Measurements from ENCODE around the gene EGLN3.
"Not testable (repeated sequence)": the region's sequence is repeated elsewhere in the genome, so short reads cannot be mapped to it uniquely, and the experiment has no call there.

Gene EGLN3

DNA sequence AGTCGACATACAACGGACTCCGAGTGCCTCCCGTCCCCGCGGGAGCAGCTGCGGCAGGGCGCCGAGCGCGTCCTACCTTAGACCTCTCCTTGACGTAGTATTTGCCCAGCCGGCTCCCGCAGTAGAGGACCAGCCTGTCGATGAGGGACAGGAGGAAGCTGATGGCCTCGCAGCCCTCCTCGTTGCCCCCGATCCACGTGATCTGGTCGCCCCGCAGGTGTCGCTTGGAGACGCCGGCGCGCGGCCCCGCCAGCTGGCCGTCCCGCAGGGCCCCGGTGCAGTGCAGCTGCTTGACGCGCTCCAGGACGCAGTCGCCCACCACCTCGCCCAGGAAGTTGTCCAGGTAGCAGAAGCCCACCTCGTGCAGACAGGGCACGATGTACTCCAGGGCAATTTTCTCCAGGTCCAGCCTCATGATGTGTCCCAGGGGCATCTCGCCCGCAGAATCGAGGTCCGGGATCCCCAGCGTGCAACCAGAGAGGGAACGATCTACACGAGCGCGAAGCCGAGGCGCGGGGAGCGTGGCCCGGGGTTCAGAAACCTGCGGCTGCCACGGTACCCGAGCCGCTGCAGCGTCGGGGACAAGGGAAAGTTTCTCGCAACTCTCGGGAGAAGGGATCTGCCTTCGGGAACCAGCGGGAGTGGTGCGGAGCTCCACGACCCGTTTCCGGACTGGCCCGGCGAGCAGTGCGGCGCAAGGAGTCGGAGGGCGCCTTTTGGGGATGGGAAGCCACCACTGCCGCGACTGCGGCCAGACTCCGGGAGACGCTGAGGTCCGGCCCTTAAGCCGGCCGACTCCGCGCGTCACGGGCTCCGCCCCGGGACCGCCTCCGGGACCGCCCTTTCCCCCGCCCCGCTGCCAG, at the start of gene EGLN3:
Gene EGLN3 (minus strand): TSS at position 755 of the 863 bp plus-strand sequence. CDS start 322 bp downstream, at position 433.
- peak; percentile 35 to 72 for DNase-seq

DNA sequence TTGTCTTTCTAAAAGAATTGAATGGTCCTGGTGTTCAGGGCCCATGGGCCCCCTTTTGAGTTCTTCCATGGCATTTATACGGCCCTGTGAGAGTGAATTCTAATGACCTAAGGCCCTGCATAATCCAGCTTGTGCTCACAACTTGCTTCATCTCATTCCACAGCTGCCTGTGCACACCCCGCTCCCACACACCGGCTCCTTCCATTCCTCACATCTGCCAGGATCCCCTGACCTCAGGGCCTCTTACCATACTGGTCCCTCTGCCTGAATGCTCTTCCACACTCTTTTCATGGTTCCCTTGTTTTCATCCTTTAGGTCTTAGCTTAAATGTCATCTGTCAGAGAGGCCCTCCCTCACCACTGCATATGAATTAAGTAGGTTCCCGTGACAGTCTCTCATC, 49.5 kb upstream of the EGLN3 start:
- DNase-seq = no peak

DNA sequence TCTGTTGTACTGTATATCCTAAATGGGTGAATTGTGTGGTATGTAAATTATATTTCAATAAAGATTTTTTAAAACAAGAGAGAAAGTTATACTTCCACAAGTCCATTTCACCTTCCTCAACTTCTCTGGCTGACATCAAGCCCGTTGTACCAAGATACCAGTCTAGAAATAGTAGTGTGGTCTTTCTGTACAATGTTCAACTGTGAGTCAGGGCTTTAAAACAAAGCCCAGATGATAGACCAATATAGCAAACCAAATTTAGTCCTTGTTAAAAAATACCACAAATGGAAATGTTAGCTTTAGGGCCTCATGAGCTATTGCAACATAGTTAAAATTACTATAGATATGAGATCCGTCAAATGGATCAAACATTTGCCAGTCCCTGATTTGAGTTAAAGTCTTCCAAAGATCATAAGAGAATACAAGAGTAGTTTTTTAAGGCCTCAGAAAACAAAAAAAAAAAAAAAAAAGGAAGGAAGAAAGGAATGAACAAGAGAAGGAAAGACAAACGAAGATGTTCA, 49.0 kb upstream of the EGLN3 start:
- no peak for DNase-seq

- no peak for DNase-seq
These were observed 46.7 kb upstream of the EGLN3 start for GRCh38 chr14:33997611-33998010.

- peak in 1 of 2 experiments; percentile 43 for DNase-seq
These were observed 45.6 kb upstream of the EGLN3 start for GRCh38 chr14:33996462-33996861.

DNA sequence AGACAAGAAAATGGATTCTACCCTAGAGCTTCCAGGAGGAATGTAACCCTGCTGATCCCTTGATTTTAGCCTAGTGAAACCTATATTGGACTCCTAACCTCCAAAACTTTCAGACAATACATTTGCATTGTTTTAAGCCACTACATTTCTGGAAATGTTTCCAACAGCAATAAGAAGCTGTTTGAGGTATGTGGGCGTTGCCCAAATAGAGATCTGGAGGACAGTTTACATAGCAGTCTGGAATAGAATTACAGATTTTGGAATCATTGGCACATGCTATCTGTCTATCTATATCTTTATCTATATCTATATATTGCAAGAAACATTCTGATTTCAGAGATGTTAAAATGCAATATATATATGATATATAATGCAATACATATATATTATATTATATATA, 42.4 kb upstream of the EGLN3 start:
- DNase-seq = no peak

GRCh38 chr14:33992274-33993007, 41.6 kb upstream of the EGLN3 start:
- DNase-seq = peak; percentile 20 to 52

DNA sequence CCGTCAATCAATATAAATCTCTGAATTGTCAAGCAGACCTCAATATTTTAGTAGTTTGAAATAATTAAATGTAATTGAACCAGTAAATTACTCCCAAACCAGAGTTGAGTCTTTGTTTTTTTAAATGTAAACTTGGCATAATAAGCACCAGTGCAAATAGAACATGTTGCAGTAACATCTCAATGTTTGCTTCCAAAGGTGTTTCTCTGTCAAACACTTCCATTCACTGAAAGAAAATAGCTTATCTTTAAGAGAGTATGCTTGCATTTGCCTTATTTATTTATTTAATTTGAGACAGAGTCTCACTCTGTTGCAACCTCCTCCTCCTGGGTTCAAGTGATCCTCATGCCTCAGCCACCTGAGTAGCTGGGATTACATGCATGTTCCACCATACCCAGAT, 39.9 kb upstream of the EGLN3 start:
- DNase-seq = no peak

DNA sequence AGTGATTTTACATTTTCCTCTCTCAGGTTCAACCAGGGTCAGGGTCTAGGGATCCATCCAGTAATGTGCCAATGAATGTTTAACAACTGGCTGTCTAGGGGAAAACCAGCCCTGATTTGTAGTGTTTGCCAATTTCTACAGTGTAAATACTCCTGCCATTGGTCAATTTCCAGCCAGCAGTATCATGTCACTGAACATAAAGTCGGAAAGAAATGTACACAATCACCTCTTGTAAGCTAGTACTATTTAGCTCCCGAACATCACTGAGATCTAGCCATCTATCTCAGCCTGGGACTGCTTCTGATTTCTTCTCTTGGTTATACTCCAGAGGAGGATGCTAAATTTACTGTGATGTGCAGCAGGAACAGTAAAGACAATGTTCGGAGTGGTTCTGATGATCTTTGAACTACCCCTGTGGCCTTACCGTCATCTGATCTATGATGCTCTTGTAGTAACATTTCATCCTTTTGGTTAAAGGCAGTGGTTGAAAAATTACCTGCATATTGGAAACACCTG, 36.7 kb upstream of the EGLN3 start:
- DNase-seq = no peak

GRCh38 chr14:33986804-33987203, 35.9 kb upstream of the EGLN3 start:
- DNase-seq = no peak

GRCh38 chr14:33985242-33985641, 34.4 kb upstream of the EGLN3 start:
- DNase-seq = no peak

- no peak for DNase-seq
These were observed 28.9 kb upstream of the EGLN3 start for GRCh38 chr14:33979613-33980276.

GRCh38 chr14:33978892-33979612, 28.2 kb upstream of the EGLN3 start:
- DNase-seq = no peak

DNA sequence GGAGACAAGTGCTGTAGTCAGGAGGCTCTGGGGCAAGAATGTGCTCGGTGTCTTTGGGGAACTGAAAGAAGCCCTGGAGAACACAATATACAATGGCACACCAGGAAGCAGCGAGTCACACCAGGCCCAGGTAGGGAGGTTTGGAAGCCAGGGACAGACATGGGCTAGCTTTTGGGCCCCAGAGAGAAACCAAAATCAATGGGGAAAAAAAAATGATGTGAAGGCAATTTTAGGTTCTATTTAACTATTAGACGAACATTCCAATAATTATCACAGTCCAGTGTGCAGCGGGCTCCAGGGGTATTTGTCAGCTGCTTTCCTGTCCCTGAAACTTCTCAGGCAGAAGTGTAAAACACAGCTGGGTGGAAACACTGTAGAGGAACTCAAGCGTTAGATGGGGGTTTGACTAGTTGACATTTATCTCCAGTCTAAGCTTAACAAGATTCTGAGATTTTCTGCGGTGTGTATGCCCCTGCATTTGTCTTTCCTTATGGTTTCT, 21.8 kb upstream of the EGLN3 start:
- DNase-seq = no peak

GRCh38 chr14:33969846-33970245, 19.0 kb upstream of the EGLN3 start:
- DNase-seq = not testable (repeated sequence)

GRCh38 chr14:33968722-33969121, 17.8 kb upstream of the EGLN3 start:
- no peak for DNase-seq

DNA sequence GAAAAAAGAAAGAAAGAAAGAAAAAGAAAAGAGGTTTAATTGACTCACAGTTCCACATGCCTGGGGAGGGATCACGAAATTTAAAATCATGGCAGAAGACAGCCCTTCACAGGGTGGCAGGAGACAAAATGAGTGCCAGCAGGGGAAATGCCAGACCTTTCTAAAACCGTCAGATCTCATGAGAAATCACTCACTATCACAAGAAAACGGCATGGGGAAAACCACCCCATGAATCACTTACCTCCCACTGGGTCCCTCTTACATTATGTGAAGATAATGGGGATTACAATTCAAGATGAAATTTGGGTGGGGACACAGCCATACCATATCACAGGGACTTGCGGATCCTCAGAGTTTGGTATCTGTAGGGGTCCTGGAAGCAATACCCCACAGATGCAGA, 16.3 kb upstream of the EGLN3 start:
- DNase-seq = no peak

DNA sequence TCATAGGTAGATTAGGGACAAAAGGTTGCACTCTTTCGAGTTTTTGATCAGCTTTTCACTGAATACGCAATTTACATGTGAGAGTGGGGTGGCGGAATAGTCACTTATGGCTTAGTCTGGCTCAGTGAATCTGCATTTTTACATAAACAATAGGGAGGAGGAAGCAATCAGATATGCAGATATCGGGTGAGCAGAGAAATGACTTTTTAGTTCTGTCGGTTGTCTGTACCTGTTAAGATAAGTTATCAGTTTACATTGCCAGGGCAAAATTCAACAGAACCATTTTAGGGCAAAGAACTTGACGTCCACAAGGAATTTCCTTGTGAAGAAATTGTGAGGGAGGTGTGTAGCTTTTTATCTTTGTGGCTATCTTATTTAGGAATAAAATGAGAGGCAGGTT, 15.4 kb upstream of the EGLN3 start:
- no peak for DNase-seq

GRCh38 chr14:33964599-33965317, 13.9 kb upstream of the EGLN3 start:
- no peak for DNase-seq

- DNase-seq = no peak
These were observed 13.0 kb upstream of the EGLN3 start for GRCh38 chr14:33963892-33964291.

DNA sequence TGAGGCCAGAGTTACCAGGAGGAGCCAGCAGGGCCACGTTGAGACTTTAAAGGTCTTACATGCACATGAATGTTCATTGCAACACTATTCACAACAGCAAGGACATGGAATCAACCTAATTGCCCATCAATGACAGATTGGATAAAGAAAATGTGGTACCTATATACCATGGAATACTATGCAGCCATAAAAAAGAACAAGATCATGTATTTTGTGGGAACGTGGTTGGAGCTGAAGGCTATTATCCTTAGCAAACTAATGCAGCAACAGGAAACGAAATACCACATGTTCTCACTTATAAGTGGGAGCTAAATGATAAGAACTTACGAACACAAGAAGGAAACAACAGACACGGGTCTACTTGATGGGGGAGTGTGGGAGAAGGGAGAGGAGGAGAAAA, 11.6 kb upstream of the EGLN3 start:
- not testable (repeated sequence) for DNase-seq

- no peak for DNase-seq
These were observed 11.1 kb upstream of the EGLN3 start for GRCh38 chr14:33962016-33962415.

All from NCI-H526 (cell line).